ENCODE results near the gene DCAF4L1. TPM values are rescaled to one million over a fixed set of nuclear protein-coding genes. Genes with fewer than 3 reads are reported as not detected.

Gene DCAF4L1
- total RNA-seq, 4 donors from 2014 or later, result 0.20 to 0.71 (median 0.30) TPM

- intact Hi-C loops (cut with DNase I), result no loop called here
- no peaks in the 10 kb centered on the region for H3K27me3 ChIP-seq
- no peak overlapping the region for H3K27ac ChIP-seq
- peaks cover 4 to 8% of the 10 kb centered on the region in 2 donors for H3K36me3 ChIP-seq
- no peak for DNase-seq
- no peaks in the 10 kb centered on the region for H3K9me3 ChIP-seq
- H3K4me1 ChIP-seq, result no peaks in the 10 kb centered on the region
- H3K4me3 ChIP-seq (replicated peaks in 1 of 3), result no peak overlapping the region
- no peak for TF ChIP-seq POLR2A (IDR thresholded peaks at IDR 0.05)
- no peak for TF ChIP-seq CTCF (IDR thresholded peaks at IDR 0.05)
These were observed 37.5 kb upstream of the DCAF4L1 start for GRCh38 chr4:41944089-41944488.

GRCh38 chr4:41949531-41949930 is 32.0 kb upstream of the DCAF4L1 start:
- H3K9me3 ChIP-seq, result no peaks in the 10 kb centered on the region
- H3K4me1 ChIP-seq, result no peaks in the 10 kb centered on the region
- peaks cover 0 to 20% of the 10 kb centered on the region in 2 donors for H3K36me3 ChIP-seq
- DNase-seq, result no peak
- no peak overlapping the region for H3K27ac ChIP-seq
- 82 to 86% methylated on average over 3 of the region's 3 CpGs for WGBS, 2 donors
- no peak overlapping the region for H3K4me3 ChIP-seq (replicated peaks in 1 of 3)
- no peaks in the 10 kb centered on the region for H3K27me3 ChIP-seq
- intact Hi-C loops (cut with DNase I), result no loop called here
- TF ChIP-seq CTCF (IDR thresholded peaks at IDR 0.05), result no peak
- TF ChIP-seq POLR2A (IDR thresholded peaks at IDR 0.05), result no peak

- no peaks in the 10 kb centered on the region for H3K27me3 ChIP-seq
- peaks cover 0 to 9% of the 10 kb centered on the region in 2 donors for H3K36me3 ChIP-seq
- intact Hi-C loops (cut with DNase I), result no loop called here
- TF ChIP-seq POLR2A (IDR thresholded peaks at IDR 0.05), result no peak
- peak in 3 of 6 experiments; percentile 35 to 42 (median 39) for TF ChIP-seq CTCF (IDR thresholded peaks at IDR 0.05)
- H3K27ac ChIP-seq, result no peak overlapping the region
- no peaks in the 10 kb centered on the region for H3K4me1 ChIP-seq
- no peak overlapping the region for H3K4me3 ChIP-seq (replicated peaks in 1 of 3)
- WGBS, 2 donors, result 20 to 31% methylated on average over 1 of the region's 1 CpG
- no peak for DNase-seq
- H3K9me3 ChIP-seq, result no peaks in the 10 kb centered on the region
These were observed 23.9 kb upstream of the DCAF4L1 start for GRCh38 chr4:41957634-41958033.

- Histone ChIP-seq H3K4me3 (replicated peaks in 1 of 3) (no peak overlapping the region), H3K4me1 (no peaks in the 10 kb centered on the region), H3K36me3 (no peaks in the 10 kb centered on the region), H3K9me3 (no peaks in the 10 kb centered on the region), H3K27ac (no peak overlapping the region), H3K27me3 (no peaks in the 10 kb centered on the region)
- intact Hi-C loops (cut with DNase I), result no loop called here
- 89 to 92% methylated on average over 4 of the region's 4 CpGs for WGBS, 2 donors
- DNase-seq, result no peak
- no peak for TF ChIP-seq POLR2A (IDR thresholded peaks at IDR 0.05)
- peak in 2 of 6 experiments; percentile 19 to 38 for TF ChIP-seq CTCF (IDR thresholded peaks at IDR 0.05)
These were observed 18.5 kb upstream of the DCAF4L1 start for GRCh38 chr4:41963105-41963504.

GRCh38 chr4:41964401-41964800 is 17.2 kb upstream of the DCAF4L1 start:
- intact Hi-C loops (cut with DNase I), result no loop called here
- no peaks in the 10 kb centered on the region for H3K4me1 ChIP-seq
- no peak overlapping the region for H3K27ac ChIP-seq
- H3K4me3 ChIP-seq (replicated peaks in 1 of 3), result no peak overlapping the region
- no peaks in the 10 kb centered on the region for H3K9me3 ChIP-seq
- no peak for DNase-seq
- H3K27me3 ChIP-seq, result no peaks in the 10 kb centered on the region
- H3K36me3 ChIP-seq, result no peaks in the 10 kb centered on the region
- TF ChIP-seq POLR2A (IDR thresholded peaks at IDR 0.05), result no peak
- WGBS, 2 donors, result 86 to 94% methylated on average over 1 of the region's 1 CpG

- intact Hi-C loops (cut with DNase I), result no loop called here
- 94 to 97% methylated on average over 2 of the region's 2 CpGs for WGBS, 2 donors
- H3K36me3 ChIP-seq, result no peaks in the 10 kb centered on the region
- H3K27ac ChIP-seq, result no peak overlapping the region
- no peak for DNase-seq
- H3K27me3 ChIP-seq, result no peaks in the 10 kb centered on the region
- TF ChIP-seq CTCF (IDR thresholded peaks at IDR 0.05), result no peak
- TF ChIP-seq POLR2A (IDR thresholded peaks at IDR 0.05), result no peak
- no peaks in the 10 kb centered on the region for H3K9me3 ChIP-seq
- no peaks in the 10 kb centered on the region for H3K4me1 ChIP-seq
- H3K4me3 ChIP-seq (replicated peaks in 1 of 3), result no peak overlapping the region
These were observed 14.2 kb upstream of the DCAF4L1 start for GRCh38 chr4:41967392-41967791.
